ENCODE results near the gene PTPDC1.
A peak's percentile ranks its signal among the peaks of the same experiment; 100 is the strongest.

Gene PTPDC1

GRCh38 chr9:94140791-94141790, 56.8 kb downstream of the PTPDC1 start:
- DNase-seq (ENCODE audit: low spot score), result no peak

DNA sequence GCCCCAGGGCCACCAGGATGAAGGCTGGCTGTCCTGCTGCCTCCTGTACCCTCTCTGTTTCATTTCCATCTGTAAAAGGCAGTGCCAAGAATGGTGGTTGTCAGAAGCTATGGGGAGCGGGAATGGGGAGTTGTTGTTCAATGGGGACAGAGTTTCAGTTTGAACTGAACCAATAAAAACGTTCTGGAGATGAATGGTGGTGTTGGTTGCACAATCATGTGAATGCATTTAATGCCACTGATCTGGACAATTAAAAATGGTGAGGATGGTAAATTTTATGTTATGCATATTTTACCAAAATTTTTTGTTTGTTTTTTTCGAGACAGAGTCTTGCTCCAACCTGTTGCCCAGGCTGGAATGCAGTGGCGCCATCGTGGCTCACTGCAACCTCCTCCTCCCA, 58.1 kb downstream of the PTPDC1 start:
- no peak for DNase-seq (ENCODE audit: low spot score)

- no peak for DNase-seq (ENCODE audit: low spot score)
These were observed 60.1 kb downstream of the PTPDC1 start for GRCh38 chr9:94144394-94144793.

- no peak for DNase-seq (ENCODE audit: low spot score)
These were observed 61.4 kb downstream of the PTPDC1 start for GRCh38 chr9:94145640-94146039.

- no peak for DNase-seq (ENCODE audit: low spot score)
These were observed 63.5 kb downstream of the PTPDC1 start for GRCh38 chr9:94147776-94148175.

- no peak for DNase-seq (ENCODE audit: low spot score)
These were observed 64.2 kb downstream of the PTPDC1 start for GRCh38 chr9:94148419-94148818.

DNA sequence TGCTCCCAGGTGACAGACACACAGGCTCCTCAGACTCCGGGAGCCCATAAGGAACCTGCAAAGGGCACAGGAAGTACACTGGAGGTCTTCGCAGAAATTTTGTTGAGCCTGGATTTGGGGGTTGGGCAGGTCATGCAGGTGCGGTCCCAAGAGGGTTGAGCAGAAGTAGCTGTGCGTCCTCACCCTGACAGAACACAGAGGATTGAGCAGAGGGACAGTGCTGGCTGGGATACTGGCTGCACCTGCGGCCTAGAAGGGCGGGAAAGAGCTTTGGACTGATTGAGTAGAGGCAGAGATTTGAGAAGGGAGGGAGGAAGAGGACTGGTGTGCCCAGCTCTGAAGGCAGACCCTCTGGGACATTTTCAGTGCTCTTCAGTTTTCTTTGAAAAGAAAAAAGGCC, 65.4 kb downstream of the PTPDC1 start:
- no peak for DNase-seq (ENCODE audit: low spot score)

DNA sequence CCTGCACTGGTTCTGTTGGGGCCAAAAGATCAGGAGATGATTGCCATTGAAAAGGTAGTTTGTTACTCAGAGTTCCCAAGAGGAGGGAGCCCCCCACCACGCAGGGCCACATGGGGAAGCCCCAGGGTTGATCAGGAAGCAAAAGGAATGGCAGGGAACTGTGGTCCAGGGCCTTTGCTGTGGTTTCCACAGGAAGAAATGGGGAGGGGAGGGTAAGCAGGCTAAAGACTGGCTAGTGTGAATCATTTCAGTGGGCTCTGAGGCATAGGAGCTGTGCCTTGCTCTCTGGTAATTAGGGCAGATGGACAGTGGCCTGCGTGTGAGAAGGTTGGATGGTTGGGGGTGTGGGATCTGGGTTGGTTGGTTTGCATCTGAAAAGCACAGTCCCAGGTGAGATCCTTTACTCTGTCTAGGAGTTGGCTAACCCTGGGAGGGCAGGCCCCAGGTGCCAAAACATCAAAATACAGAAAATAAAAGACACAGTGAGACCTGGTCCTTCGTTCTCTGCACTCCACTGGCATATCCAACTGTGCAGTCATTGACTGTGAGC, 66.1 kb downstream of the PTPDC1 start:
- DNase-seq (ENCODE audit: low spot score), result no peak

DNA sequence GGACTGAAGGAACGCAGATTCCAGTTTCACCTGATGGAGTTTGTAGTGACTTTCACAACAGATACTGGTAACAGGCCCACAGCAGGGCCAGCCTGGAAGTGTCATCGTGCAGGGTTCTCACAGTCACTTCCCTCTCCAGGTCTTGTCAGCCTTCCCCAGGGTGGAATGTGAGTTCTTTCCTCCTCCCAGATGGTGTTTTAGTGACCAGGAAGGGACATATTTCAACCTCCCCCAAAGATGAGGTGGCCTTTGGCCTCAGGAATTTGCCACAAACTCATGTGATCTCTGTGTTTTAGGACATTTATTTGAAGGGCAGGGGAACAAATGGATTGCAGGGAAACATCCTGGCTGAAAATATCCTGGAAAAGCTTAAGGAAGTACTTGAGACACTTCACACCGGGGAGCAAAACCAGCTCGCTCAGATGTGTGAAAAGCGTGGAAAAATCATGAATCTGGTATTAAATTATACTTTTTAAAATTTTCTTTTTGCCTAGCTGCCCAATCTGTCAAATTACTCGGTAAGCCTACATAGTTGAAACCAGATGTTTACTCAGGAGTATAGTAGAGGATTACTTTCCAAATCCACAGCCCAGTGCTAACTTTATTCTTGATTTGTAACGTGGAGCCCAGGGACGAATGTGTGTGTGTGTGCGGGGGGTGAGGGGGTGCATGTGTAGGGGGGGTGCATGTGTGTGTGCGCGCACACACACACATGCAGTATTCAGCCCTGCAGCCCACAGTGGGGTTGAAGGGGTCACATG, 66.8 kb downstream of the PTPDC1 start:
- DNase-seq (ENCODE audit: low spot score), result no peak

GRCh38 chr9:94153905-94154304, 69.6 kb downstream of the PTPDC1 start:
- DNase-seq (ENCODE audit: low spot score), result no peak

DNA sequence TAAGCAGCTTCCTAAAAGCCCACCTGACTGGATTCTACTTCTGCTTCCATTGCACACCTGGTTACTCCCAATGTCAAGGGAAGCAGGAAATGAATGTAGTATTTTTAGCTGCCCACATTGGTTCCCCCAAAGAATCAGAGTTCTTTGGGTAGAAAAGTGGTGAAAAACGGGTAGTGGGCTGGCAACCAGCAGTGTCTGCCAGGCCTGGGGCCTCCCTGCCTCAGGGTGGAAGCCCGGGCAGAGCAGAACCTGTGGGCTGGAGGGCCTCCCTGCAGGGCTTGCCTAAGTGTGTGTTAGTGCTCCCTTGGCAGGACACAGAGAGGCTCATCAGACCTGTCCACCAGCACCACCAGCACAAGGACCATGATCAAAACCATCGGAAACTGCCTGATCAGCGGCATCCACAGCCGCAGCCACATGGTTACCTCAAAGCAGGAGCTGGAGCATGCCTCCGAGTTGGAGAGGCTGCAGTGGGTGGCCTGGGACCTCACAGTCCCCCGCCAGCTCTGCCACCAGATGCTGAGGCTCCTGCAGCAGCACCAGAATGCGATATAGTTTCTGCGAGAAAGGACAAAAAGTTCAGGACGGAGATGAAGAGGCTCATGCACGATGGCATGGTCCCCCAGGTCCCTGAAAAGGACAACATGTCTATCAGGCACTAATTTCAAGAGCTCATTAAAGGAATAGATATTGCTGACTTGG, 72.2 kb downstream of the PTPDC1 start:
- no peak for DNase-seq (ENCODE audit: low spot score)

DNA sequence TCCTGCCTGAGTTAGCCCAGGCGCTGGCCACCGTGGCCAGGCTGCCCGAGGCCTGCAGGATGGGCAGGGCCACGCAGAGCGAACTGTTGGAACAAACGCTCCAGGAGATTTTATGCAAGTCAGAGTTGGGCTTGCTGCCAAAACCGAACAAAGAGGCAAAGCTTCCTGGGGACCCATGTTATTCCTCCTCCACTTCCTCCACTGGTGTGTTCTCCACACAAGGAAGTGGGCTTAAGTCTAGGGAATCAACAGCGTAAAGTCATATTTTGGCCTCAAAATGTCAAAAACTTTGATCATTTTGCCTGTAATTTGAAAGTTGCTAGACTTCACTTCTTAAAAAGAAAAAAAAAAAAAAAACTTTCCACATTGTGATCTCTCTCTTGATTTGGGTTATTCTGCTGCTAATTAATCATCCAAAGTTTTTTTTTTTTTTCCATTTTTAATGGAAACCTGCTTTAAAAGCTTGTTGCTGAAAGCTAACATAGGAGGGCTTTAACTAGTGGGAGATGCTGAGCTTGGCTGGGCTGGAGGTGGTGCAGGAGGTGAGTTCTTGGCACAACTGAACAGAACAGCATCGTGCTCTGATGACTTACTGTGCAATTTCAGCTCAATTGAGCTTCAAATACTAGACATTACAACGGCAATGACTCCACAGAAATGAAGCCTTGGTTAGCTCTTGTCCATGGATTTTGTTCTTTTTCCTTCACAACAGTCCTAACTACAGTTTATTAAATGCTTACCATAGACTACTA, 73.0 kb downstream of the PTPDC1 start:
- peak; percentile 39 for DNase-seq (ENCODE audit: low spot score)

Measured in hematopoietic multipotent progenitor cell treated with erythropoietin and hydrocortisone succinate and interleukin-3 and kit ligand, for 15 days (in vitro differentiated cells).